Right lobe of liver (tissue), 6 donors: Measurements from ENCODE around the gene MINK1. TPM values are rescaled to one million over a fixed set of nuclear protein-coding genes. Genes with fewer than 3 reads are reported as not detected.

Source experiments
- ATAC-seq, 4 donors: fragments of 200-7000 bp; cut with Tn5 transposase; one replicate each; pipeline ENCODE4 v1.9.1; 2020; ENCODE audit warnings: mild to moderate bottlenecking in 4 of 4, moderate library complexity in 4 of 4
- DNase-seq, 3 donors: peaks; one replicate each; pipeline ENCODE4 v3.0.0-alpha.2; 2020
- H3K27ac ChIP-seq, 3 donors: fragments of 200-600 bp; one replicate each; pipeline ENCODE4 v1.8.0; 2022
- H3K27me3 ChIP-seq, 2 donors: fragments of 200-600 bp; one replicate each; pipeline ENCODE4 v1.8.0; 2022
- H3K36me3 ChIP-seq, 4 donors: fragments of 200-600 bp; sonication (generic) in 1 of 4; one replicate each; pipeline versions ENCODE4 v1.5.1 to v1.8.0; 2017 to 2022; ENCODE audit warnings: control low read depth in 1 of 4
- H3K4me1 ChIP-seq, 4 donors: fragments of 200-600 bp; sonication (generic) in 1 of 4; one replicate each; pipeline versions ENCODE4 v1.5.1 to v1.8.0; 2017 to 2022; ENCODE audit warnings: control low read depth in 1 of 4
- H3K4me3 ChIP-seq, 3 donors: fragments of 200-600 bp; one replicate each; pipeline ENCODE4 v1.8.0; 2022
- H3K9me3 ChIP-seq, 4 donors: fragments of 200-600 bp; sonication (generic) in 1 of 4; one replicate each; pipeline versions ENCODE4 v1.5.1 to v1.8.0; 2017 to 2022; ENCODE audit warnings: control low read depth in 1 of 4
- CTCF ChIP-seq, 4 donors: fragments of 200-600 bp in 3 of 4; fragments of 450-650 bp in 1 of 4; IDR thresholded peaks; one replicate each; pipeline versions ENCODE4 v1.5.1 to v1.8.0; 2016 to 2022; ENCODE audit warnings: antibody characterized with exemption in 4 of 4, mild to moderate bottlenecking in 2 of 4
- POLR2A ChIP-seq: fragments of 450-650 bp; IDR thresholded peaks from one replicate; pipeline ENCODE4 v1.6.1; 2017; ENCODE audit warnings: antibody characterized with exemption, mild to moderate bottlenecking
- WGBS: methylation state at CpG from one replicate; pipeline ENCODE4 v1.1.6; 2018; ENCODE audit warnings: low coverage, low lambda C conversion rate; ENCODE audit not compliant: insufficient coverage; ENCODE audit errors: missing lambda C conversion rate; 5-methylcytosine and 5-hydroxymethylcytosine counted together
- intact Hi-C, 2 donors: fragments of 100-400 bp; cut with DNase I; formaldehyde crosslinking; loops; one replicate each; pipeline versions ENCODE4 v1.11.2 to v1.14.1; 2022
- total RNA-seq, 6 experiments: library from RNA; depleted of rRNA in 2 of 6; stranded (reverse); fragments of >200 nt in 2 of 6; fragmentation: NEBNext Ultra II Directional in 3 of 6; extraction: Animal tissue kit (Norgen Biotek cat#: 25700) in 3 of 6; gene quantifications; one replicate each; pipeline versions ENCODE4 v1.1.0 to v1.2.4, GENCODE V29; 2016 to 2023
- donor health status: DM: no; HTN: yes; CAD: no.
- donor health status: DM: no; HTN: no; CAD: no.
- donor health status: DM: no; HTN: no; CAD: no.
- donor health status: DM: no; HTN: yes; CAD: no.
- donor health status: DM: no; HTN: yes; CAD: no.

MINK1 gene
- total RNA-seq, 6 experiments from 2014 or later: 20.3 to 42.5 (median 28.0) TPM

GRCh38 chr17:4928881-4929280, 95.7 kb downstream of the MINK1 start:
- 92% methylated on average over 18 of the region's 18 CpGs for WGBS
- Histone ChIP-seq H3K4me3 (no peak overlapping the region), H3K27me3 (no peaks in the 10 kb centered on the region), H3K27ac (no peak overlapping the region), H3K36me3 (no peaks in the 10 kb centered on the region), H3K9me3 (no peaks in the 10 kb centered on the region), H3K4me1 (peaks cover 0 to under 1% (median 0%) of the 10 kb centered on the region in 4 donors)
- ATAC-seq: no peak
- DNase-seq: no peak
- no peak for TF ChIP-seq CTCF (IDR thresholded peaks at IDR 0.05)
- no peak for TF ChIP-seq POLR2A
- intact Hi-C loops: no loop called here

GRCh38 chr17:4931963-4932362, 98.8 kb downstream of the MINK1 start, which contains the start of gene GP1BA:
Gene GP1BA, plus strand, starts transcription at chr17:4932277. Its CDS starts 328 bp downstream, at chr17:4932605.
- intact Hi-C loops: no loop called here
- no peaks in the 10 kb centered on the region for H3K27me3 ChIP-seq
- no peak for DNase-seq
- peaks cover 0 to 13% (median 5%) of the 10 kb centered on the region in 4 donors for H3K4me1 ChIP-seq
- TF ChIP-seq CTCF (IDR thresholded peaks at IDR 0.05): no peak
- TF ChIP-seq POLR2A: no peak
- H3K4me3 ChIP-seq: no peak within 1 kb of the TSS
- H3K9me3 ChIP-seq: no peaks in the 10 kb centered on the region
- no peak within 1 kb of the TSS for H3K27ac ChIP-seq
- H3K36me3 ChIP-seq: peaks cover 0 to 5% (median 0%) of the 10 kb centered on the region in 4 donors
- peak in 1 of 4 donors; percentile 41 for ATAC-seq
- 77% methylated on average over 13 of the region's 14 CpGs for WGBS

GRCh38 chr17:4932756-4933155, 99.6 kb downstream of the MINK1 start:
- Histone ChIP-seq H3K4me1 (peaks cover 0 to 13% (median 5%) of the 10 kb centered on the region in 4 donors), H3K27ac (no peak overlapping the region), H3K36me3 (peaks cover 0 to 13% (median 2%) of the 10 kb centered on the region in 4 donors), H3K4me3 (no peak overlapping the region), H3K9me3 (no peaks in the 10 kb centered on the region), H3K27me3 (no peaks in the 10 kb centered on the region)
- TF ChIP-seq CTCF (IDR thresholded peaks at IDR 0.05) (no peak), POLR2A (no peak)
- no CpG with 5 or more reads among the region's 12 CpGs for WGBS
- intact Hi-C loops: no loop called here
- DNase-seq (no peak), ATAC-seq (no peak)

GRCh38 chr17:4933646-4934045, 100.5 kb downstream of the MINK1 start:
- H3K9me3 ChIP-seq: no peaks in the 10 kb centered on the region
- peaks cover 0 to 18% (median 2%) of the 10 kb centered on the region in 4 donors for H3K36me3 ChIP-seq
- H3K4me3 ChIP-seq: no peak overlapping the region
- peaks cover 0 to 16% (median 7%) of the 10 kb centered on the region in 4 donors for H3K4me1 ChIP-seq
- no peaks in the 10 kb centered on the region for H3K27me3 ChIP-seq
- no peak overlapping the region for H3K27ac ChIP-seq
- no peak for ATAC-seq
- 66% methylated on average over 5 of the region's 16 CpGs for WGBS
- no peak for TF ChIP-seq POLR2A
- no peak for TF ChIP-seq CTCF (IDR thresholded peaks at IDR 0.05)
- intact Hi-C loops: no loop called here
- DNase-seq: no peak
